ENCODE results near the gene PDHB.

DNA sequence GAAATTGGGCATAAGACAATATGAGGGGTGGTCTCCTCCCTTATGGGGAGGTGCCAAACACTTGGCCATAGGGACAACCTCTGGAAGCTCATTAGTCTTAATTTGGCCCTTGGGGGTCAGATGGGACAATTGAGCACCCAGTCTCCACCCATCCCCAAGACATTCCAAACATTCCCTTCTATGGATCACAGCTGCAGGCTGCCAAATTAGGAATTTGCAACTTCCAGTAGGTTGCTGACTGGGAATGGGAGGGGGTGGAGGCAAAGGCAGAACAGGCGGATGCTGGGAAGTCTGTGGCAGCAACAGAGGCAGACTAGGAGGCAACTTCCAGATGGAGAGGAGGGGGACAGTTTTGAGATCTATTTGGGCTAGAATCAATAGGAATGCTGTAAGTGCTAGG is 1.4 kb upstream of the PDHB start:
- TF ChIP-seq CTCF (conservative IDR thresholded peaks at IDR 0.05 in 1 of 2, IDR thresholded peaks at IDR 0.05 in 1 of 2; ENCODE audit: low read depth in 1 of 2, low read length in 2 of 2) (no peak), EZH2 (IDR thresholded peaks at IDR 0.05; ENCODE audit: low read length, missing control alignments) (no peak)
